Heart left ventricle (tissue), 13 donors: ENCODE data around the gene INHBE.

Experiments
- CTCF ChIP-seq, 12 donors: fragments of 200-600 bp; sonication (generic) in 4 of 12; IDR thresholded peaks; one replicate each; pipeline versions ENCODE4 v1.5.0 to v1.8.0; 2018 to 2022; ENCODE audit warnings: antibody characterized with exemption in 12 of 12, mild to moderate bottlenecking in 5 of 12
- POLR2A ChIP-seq, 2 donors: fragments of 450-650 bp; IDR thresholded peaks; one replicate each; pipeline ENCODE4 v1.6.1; 2017; ENCODE audit warnings: antibody characterized with exemption in 2 of 2, mild to moderate bottlenecking in 2 of 2, moderate library complexity in 2 of 2
- donor health status: ischemic (EF 13 %, LVEDD 7.1; RV severe dilation, severe dysfunction).
- donor health status: DM: no; HTN: yes; CAD: no.
- donor health status: DM: no; HTN: no; CAD: no.
- donor health status: ischemic (EF 25% LVEDD 6.9; RV normal size, moderate dysfunction).
- donor health status: ischemic (EF 25% LVEDD 5.7; RV mildly dilated, moderate dysfunction).
- donor health status: ischemic (EF 35%, LVEDD 5.7; RV mildly dilated, moderate dysfunction).
- donor health status: nonischemic (EF 11% LVEDD 7.7; RV severe dilation, severe dysfunction).
- donor health status: DM: yes; HTN: yes; CAD: no.
- donor health status: PGD.
- donor health status: ischemic (EF 29% LVEDD 5.4; RV normal size, mild dysfunction).
- donor health status: nonischemic (EF 23%, LVEDD 6.1; RV moderate dilation, normal function).

DNA sequence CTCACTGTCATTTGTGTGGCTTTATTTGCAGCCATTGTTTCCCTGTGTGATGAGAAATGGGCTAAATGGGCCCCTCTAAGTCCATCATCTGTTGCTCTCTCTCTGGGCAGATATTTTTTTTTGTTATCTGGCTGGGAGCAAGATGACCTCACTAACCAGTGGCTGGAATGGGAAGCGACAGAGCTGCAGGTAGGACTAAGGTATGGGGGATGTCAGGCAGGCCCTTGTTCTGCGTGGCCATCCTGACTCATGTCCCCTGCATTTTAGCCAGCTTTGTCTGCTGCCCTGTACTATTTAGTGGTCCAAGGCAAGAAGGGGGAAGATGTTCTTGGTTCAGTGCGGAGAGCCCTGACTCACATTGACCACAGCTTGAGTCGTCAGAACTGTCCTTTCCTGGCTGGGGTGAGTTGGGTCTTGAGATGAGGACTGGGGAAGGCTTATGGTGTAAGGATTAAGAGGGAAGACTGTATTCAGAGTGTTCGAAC is 34.1 kb downstream of the INHBE start:
- TF ChIP-seq CTCF (IDR thresholded peaks at IDR 0.05) (no peak), POLR2A (IDR thresholded peaks at IDR 0.05) (no peak)
